ENCODE measurements around the gene FXN.
"Not testable (repeated sequence)": the region's sequence is repeated elsewhere in the genome, so short reads cannot be mapped to it uniquely, and the experiment has no call there.

FXN gene

DNA sequence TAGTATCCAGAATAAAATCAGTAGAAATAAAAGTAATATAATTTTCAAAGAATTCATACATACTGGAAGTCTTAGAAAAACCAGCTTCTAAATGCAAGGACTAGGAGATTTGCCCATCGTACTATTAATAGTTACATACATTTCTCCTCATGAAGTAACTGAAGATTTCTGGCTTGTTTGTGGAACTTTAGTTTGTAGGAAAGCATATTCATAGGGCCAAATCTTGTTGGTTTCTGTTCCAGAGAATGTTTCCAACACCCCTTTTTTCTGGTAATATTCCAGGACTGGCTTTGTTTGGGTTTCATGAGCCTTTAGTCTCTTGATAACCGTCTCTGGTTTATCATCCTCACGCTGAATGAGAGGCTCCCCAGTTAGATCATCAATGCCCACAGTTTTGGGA, 72.2 kb downstream of the FXN start:
- DNase-seq: no peak

DNA sequence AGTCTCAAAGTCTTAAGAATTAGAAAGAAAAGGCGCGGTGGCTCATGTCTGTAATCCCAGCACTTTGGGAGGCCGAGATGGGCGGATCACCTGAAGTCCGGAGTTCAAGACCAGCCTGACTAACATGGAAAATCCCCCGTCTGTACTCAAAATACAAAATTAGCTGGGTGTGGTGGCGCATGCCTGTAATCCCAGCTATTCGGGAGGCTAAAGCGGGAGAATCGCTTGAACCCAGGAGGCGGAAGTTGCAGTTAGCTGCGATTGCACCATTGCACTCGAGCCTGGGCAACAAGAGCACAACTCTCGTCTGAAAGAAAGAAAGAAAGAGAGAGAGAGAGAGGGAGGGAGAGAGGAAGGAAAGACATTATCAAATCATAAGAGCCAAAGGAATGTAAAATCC, 73.2 kb downstream of the FXN start:
- not testable (repeated sequence) for DNase-seq

DNA sequence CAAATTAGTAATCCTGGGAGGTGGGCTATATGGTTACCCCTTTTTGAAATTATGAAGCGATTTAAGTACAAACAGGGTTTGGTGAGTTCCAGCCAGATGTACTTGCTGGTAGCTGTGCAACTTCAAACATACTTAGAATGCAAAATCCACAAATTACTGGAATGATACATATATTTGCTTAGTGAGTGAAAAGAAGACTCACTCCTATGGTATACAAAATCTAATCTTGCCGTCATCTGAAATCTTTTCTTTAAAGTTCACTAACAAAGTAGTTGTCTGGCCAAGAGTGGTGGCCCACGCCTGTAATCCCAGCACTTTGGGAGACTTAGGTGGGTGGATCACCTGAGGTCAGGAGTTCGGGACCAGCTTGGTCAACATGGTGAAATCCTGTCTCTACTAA, 73.6 kb downstream of the FXN start:
- DNase-seq: no peak

DNA sequence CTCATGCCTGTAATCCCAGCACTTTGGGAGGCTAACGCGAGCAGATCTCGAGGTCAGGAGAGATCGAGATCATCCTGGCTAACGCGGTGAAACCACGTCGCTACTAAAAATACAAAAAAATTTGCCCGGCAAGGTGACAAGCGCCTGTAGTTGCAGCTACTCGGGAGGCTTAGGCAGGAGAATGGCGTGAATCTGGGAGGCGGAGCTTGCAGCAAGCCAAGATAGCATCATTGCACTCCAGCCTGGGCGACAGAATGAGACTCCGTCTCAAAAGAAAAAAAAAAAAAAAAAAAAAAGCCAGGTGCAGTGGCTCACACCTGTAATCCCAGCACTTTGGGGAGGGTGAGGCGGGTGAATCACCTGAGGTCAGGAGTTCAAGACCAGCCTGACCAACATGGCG, 77.1 kb downstream of the FXN start:
- DNase-seq: not testable (repeated sequence)

DNA sequence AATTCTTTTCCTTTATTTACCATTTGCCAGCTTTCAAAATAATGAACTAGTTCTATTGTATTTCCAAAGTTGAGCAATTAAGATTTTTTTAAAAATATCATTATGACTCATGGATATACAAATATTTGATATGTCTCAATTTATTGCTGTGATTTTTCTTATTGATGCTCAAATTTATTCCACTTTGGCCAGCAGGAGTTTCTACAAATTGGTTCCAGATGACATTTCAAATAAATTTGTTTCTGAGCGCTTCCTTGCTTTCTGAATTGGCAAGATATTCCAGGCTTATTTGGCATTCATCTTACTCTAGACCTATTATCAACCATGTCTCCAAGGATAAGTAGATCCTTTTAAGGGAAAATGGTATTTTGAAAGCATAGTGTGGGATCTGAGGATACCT, 80.1 kb downstream of the FXN start:
- DNase-seq: no peak

DNA sequence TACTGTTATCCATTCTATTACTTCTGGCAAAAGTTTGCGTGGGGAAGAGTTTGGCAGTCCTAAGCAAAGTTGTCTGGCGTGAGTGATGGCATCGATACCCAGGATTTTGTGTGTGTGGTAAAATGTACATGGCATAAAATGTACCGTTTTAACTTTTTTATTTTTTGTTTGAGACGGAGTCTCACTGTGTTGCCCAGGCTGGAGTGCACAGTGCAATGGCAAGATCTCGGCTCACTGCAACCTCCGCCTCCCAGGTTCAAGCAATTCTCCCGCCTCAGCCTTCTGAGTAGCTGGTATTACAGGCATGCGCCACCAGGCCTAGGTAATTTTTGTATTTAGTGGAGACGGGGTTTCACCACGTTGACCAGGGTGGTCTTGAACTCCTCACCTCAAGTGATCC, 83.1 kb downstream of the FXN start:
- no peak for DNase-seq

DNA sequence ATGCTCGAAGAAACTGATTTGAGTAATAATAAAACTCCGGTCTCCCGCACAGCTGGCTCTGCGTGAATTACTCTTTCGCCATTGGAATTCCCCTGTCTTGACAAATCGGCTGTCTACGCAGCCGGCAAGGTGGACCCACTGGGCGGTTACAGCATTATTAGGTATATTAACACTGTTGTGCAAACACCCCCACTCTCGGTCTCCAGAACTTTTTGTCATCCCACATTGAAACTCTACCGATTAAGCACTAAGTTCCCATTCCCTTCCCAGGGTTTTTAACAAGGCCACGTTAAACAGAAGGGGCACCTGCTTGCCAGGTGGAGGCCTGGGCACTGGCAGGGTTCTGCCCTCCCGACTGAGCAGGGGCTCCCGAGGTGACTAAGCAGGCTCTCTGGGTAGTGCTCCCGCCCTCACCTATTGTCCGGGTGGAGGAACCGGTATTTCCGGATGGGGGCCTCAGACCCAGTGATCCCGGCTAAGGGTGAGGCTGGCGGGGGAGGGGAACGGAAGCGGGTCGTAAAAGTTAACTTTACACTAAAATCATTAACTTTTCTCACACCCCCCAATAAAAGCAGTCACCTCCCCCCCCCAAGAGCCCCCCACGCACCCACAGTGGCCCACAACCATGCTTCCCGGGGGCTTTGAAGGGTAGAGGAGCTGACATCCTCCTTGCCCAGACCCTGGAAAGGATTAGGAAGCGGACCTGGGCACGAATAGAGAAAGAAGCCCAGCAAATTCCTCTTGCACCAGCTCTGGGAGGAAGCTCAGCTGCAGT, 85.0 kb downstream of the FXN start:
- no peak for DNase-seq

DNA sequence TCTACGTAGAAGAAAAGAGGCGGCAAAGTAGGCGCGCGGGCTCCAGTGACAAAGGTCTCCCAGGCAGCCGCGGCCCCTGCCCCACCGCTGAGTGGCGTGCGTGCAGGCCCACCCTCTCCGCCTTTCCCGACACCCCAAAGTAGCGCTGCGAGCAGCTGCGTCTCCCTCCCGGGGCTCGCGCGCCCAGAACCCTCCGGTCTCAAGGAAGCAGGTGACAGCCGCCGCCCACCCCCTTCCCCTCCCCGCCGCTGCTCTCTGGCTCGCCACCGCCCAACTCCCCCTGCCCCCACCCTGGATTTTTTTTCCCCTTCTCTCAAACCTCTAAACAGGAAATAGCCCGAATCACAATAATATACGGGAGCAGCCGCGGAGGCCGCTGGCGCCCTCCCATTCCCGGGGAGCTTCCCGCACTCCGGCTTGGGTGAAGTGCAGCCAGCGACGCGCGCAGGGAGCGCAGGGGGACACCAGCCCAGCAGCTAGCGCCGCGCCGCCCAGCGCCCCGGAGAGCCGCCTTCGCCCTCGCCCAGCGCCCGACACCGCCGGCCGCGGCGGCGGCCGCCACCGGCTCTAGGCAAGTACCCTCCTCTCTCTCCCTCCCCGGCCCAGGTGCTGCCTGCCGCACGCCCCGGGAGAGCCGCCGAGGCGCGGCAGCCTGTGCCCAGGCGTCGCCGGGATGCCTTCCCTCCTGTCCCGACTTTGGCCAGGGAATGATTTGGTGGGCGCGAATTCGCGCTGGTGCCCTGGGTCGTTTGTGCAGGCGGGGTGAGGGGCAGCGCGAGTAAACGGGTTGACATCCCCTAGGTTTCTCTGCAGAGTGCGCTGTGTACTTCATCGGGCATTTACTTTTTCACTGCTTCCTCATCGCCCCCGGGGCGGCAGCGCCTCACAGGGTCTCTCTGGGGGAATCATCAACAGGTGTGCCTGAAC, 85.9 kb downstream of the FXN start:
- DNase-seq: no peak

DNA sequence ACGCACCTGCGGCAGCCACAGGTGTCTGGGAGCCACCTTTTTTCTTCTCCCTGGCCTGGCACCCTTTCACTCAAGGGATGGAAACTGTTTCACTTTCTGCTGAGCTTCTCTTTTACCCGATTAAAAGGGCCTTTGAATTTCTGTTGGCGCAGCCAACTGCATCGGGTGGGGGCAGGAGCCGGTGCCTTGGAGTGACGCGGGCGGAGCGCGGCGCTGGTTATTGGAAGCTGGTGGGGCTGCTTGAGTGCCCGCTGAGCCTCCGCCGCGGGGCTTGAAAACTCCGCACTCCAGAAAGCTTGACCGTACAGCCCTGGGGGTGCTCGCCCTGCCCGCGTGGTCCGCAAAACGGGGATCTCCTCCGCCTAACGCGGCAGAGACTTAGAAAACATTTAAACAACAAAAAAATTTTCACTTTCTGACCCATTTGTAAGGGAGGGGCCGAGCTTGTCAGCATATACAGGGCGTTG, 86.6 kb downstream of the FXN start:
- peak; percentile 63 for DNase-seq

DNA sequence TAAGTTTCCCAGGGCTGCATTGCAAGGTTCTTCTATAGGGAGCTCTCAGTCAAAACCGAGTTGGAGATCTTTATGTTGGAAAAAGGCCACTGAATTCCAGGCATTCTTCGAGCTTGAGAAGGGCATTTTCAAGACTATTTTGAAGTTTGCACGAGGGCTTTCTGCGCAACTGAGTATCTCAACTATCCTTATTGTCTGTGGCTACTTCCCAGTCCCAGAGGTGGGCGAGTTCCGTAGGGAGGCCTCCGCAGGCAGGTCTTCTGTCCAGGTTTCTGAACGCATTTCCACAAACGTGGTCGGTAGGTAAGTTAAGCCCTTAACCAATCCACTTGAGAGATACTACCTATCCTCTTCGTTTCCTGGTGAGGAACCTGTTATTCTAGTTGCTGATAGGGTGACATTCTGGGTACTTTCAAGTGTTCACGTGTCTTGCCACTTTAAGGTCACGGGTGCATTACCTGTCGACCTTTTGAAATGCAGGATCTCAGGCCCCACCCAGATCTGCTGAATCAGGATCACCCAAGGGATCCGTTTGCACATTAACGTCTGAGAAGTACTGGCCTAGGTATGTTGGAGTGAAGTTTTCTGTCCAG, 87.1 kb downstream of the FXN start:
- peak; percentile 63 for DNase-seq

DNA sequence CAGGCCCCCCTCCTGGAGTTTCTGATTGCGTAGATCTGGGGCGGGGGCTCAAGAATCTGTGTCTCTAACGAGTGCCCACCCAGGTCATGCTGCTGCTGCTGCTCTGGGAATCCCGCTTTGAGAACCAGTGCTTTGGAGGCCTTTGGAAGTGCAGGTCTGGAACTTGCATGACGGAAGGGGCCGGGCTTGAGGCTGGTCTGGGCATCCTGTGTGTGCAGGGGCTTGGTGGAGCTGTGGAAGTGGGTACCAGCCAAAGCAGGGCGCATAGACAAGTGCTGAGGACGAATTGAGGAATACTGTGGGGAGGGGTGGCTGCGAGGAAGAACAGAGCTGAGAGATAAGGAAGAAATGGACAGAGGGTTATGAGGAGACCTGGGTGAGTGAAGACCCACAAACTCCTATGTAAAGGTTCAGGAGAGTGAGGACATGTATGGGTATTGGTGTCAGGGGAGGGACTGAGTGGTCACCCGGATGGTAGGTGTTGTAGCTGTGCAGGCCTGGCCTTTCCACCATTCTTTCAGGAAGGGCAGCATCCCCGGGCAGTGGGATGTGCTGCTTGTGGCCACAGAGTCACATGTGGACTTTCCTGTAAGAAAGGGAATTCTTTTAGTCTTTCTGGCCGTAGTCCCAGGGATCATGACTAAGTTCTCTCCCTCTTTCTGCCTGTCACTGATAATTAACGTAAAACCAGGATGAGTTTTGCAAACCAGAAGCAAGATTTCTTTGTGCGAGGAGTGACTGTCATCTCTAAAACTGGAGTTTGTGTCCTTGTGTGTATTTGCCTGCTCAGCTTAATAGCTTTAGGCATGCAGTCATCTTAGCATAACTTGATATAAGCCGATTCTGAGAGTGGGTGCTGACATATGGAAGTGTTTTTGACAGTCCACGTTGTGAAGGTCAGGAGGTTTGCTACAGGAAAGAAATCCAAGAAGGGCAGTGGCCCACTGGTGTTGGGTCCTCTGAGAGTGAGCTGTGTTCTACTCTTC, 95.2 kb downstream of the FXN start:
- DNase-seq: peak; percentile 20

DNA sequence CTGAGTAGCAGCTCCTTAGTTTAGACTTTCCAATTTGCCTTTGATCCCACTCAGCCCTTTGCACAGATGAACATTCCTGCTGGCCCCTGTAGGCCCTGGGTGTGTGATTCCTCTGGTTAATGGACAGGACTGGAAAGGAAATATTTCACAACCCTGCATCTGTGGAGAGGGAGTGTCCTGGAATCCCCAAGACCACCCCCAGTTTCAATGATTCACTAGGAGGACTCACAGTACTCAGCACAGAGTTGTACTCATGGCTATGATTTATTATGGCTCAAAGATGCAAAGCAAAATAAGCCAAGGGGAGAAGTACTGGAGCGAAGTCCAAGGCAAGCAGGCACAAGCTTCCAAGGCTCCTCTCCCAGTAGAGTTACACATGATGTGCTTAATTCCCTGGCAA, 96.1 kb downstream of the FXN start:
- DNase-seq: no peak

DNA sequence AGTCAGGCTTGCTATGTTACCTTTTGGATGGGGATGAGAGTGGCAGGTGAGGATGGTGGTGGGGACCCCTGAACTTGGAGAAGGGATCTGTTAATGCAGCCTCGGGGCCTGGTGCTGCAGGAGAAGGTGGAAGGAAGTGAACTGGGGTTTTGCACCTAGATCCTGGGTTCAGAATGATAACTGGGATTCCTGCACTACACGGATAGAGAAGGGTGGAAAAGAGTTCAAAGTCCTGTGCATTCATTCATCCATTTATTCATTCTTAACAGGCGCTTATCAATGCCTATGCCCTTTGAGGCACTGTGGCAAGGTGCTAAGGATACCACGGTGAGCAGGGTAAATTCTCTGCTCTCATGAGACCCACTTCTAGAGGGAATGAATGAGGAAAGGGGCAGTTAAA, 96.8 kb downstream of the FXN start:
- no peak for DNase-seq

DNA sequence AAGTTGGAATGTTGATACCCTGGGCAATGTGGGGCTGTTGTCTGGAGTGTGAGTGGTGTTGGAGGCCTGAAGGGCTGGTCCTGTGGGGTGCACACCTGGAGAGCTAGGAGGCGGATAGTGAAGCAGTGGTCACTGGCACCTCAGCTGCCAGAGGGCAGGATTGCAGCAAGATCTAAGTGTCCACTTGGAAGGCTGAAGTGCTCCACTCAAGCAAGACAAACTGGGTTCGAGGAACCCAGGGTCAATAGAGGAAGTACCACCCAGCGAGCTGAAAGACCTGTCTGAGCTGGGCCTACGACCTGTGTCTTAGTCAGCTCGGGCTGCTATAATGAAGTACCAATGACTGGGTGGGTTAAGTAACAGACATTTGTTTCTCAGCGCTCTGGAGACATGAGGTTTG, 98.9 kb downstream of the FXN start:
- DNase-seq: no peak

DNA sequence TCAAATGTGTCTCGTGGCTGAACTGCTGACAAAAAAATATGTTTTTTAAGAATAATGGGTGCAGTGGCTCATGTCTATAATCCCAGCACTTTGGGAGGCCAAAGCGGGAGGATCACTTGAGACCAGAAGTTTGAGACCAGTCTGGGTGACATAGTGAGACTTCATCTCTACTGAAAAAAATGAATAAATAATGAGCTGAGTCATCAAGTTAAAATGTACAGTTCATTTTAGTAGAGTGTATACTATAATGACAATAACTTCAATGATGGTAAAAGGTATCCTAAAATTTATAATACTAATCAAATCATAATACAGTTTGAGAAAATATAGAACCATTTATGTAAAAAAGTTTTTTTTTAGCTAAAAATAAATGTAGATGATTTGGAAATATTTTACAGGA, 100.6 kb downstream of the FXN start:
- DNase-seq: no peak

DNA sequence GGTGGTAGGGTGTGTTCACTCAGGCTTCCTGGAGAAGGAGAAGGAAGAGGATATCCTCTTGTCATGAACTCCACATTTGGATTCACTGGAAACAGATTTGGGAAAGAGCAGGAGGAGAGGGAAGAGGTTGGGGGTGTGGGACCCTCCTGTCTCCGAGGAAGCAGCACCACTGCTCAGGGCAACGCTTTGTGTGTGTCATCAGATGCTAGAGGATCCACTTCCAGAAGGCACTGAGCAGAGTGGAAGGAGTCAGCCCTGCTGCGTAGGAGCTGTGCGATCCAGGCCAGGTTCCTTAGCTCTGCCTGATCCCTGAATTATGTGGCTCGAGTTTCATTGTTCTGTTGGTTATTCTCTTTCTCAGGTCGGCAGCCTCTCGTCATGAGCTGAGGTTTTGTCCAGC, 101.2 kb downstream of the FXN start:
- DNase-seq: no peak

DNA sequence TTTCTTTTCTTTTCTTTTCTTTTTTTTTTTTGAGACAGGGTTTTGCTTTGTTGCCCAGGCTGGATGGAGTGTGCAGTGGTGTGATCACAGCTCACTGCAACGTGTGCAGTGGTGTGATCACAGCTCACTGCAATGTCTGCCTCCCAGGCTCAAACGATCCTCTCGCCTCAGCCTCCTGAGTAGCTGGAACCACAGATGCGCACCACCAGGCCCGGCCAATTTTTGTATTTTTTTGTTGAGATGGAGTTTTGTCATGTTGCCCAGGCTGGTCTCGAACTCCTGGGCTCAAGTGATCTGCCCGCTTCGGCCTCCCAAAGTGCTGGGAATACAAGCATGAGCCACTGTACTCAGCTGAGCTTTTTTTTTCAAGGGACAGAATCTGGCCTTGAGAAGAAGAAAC, 101.8 kb downstream of the FXN start:
- DNase-seq: no peak

DNA sequence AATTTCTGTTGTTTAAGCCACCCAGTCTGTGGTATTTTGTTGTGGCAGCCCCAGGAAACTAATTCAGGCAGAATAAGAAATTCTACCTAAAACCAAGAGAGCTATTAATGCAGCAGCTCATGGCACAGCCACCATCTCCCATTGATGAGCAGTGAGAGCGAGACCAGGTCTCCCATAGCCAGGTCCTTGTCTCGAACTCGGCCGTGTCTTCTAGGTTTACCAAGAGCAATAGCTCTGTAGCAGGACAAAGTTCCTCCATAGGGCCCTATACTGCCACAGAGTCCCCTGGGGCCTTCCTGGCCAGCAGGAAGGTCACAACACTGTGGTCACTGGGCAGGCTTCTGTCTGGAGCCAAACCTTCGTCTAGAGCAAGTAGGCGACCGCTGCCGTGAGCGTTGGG, 104.0 kb downstream of the FXN start:
- DNase-seq: no peak

DNA sequence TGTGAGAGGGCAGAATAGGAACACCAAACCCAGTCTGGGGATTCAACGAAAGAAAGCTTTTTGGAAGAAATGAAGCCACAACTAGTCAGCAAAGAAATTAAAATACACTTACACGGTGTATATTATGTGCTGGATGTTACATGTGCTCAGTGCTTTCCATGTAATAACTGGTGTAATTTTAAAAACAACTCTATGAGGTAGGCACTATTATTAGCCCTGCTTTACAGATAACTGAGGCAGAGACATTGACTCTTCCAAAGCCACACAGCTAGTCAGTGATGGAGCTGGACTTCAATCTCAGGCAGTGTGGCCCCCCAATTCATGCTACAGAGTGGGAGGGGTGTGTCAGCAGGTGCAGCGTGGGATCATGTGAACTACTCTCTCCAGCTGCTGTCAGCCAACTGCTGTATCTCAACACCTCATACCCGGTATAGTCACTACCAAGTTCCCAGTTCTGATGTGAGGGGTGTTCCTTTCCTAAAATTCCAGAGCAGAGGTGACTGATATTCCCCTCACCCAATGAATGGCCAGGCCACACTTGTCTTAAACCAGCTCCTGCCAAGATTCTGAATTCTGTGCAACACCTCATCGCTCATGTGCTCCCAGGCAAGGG, 104.7 kb downstream of the FXN start:
- DNase-seq: no peak

DNA sequence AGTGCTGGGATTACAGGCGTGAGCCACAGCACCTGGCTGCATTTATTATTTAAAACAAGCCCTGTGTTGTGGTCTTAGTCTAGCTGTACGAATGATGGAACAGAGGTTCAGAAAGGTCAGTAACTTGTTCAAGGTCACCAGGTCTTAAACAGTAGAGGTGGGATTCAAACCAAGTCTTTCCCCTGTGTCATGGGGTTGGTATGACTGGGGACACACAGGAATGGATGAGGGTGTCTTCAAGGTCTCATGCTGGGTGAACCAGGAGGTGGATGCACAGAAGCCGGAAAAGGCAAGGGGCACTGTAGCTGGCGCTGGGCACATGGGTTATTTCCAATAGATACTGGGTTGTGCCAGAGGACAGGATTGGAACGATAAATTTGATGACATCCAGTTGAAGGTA, 106.3 kb downstream of the FXN start:
- DNase-seq: no peak

DNA sequence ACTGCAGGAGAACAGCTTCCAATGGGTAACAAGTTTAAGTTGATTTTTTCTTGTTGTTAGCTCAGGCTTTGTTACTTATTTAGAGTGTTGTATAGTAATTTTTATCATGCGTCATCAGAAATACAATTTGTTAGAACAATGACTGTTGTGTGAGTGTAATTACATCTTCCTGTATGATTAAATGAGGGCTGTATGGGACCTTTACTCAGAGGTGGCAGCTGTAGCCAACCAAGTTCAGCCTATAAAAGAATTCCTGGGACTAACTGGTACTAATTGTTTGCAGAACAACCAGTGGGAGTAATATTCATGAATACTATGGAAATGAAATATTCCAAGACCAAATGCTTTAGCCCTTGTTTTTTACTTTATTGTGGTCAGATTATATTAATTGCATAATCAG, 107.7 kb downstream of the FXN start:
- no peak for DNase-seq

DNA sequence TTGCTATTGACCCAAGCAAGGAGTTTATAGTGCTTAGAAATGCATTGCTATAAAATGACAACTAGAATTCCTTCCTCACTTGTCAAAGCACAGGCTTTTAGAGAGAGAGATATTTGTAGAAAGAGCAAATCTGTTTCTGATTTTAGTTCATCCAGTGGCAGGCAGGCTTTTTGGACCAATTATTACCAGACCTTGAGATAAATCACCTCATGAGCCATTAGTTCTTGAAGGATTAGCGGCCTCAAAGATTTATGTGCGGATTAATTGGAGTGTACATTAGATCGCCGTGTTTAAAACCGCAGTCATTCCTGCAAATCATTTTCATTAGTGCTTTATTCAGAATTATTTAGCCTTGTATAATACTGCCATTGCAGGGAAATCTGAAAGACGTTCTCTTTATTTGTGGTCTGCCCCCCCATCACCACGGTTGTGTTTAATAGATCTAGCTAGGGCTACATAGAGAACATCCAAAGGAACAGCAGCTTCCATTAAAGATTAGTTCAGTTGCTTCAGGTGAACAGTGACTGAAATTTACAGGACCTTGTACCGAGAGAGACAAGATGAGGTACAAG, 109.7 kb downstream of the FXN start:
- no peak for DNase-seq

All from amniotic stem cell (primary cell).